Measurements from ENCODE around the gene FSD1.
"Not testable (repeated sequence)": the region's sequence is repeated elsewhere in the genome, so short reads cannot be mapped to it uniquely, and the experiment has no call there.

Gene FSD1

DNA sequence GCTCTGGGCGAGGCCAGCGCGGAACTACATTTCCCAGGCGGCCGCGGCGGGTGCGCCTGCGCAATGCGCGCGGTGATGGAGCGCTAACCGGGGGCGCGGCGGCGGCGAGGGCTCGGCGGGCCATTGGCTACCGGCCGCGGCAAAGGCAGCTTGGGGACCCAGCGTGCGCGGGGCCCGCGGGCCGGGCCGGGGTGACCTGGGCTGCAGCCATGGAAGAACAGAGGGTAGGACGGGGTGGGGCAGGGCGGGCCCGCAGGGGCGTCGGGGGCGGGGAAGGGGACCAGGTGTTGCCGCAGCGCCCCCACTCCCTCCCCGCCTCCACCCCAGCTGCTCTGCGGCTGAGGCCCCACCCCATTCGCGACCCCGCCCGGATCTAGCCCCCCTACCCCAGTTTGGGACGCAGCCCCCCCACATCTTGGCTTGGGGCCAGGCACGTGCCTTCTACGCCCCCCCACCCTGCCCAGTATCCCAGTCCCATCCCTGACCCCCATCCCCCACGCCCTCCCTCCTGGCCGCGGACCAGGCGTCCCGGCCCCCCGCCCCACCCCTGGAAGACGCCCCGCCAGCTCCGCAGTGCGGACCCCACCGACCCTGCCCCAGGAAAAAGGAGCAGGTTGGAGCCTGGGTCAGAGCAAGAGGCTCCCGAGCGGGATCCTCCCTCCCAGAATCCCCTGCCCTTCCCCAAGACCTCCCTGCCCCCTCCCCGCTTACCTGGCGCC is at the start of gene FSD1:
Gene FSD1 (plus strand): TSS at position 61 of the 719 bp plus-strand sequence. CDS start 149 bp downstream, at position 210.
- peak; percentile 84 for DNase-seq

DNA sequence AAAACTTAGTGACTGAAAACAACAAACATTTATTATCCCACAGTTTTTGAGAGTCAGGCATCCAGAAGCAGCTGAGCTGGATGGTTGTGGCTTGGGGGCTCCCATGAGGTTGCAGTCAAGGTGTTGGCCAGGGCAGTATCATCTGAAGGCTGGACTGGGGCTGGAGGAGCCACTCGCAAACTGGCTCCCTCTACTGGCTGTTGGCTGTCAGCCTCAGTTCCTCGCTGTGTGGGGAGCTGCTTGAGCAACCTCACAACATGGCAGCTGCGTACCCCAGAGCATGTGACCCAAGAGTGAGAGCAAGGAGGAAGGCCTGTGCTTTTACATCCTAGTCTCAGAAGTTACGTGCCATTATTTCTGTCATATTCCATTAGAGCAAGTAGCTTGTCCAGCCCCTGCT is 47.8 kb upstream of the FSD1 start:
- DNase-seq, result no peak

DNA sequence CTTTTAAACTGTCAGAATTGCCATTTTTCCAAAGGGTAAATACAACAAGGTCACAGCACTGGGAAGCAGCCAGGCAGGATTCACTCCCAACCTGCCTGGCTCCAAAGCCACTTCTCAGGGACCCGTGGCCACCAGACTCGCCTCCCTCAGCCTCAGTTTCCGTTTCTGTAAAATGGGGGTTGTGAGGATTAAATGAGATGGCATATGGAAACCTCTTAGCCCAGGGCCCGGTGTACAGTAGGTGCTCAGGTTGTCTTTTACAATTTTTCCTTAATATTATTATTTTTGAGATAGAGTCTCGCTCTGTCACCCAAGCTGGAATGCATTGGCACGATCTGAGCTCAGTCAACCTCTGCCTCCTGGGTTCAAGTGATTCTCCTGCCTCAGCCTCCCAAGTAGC is 47.4 kb upstream of the FSD1 start:
- no peak for DNase-seq

DNA sequence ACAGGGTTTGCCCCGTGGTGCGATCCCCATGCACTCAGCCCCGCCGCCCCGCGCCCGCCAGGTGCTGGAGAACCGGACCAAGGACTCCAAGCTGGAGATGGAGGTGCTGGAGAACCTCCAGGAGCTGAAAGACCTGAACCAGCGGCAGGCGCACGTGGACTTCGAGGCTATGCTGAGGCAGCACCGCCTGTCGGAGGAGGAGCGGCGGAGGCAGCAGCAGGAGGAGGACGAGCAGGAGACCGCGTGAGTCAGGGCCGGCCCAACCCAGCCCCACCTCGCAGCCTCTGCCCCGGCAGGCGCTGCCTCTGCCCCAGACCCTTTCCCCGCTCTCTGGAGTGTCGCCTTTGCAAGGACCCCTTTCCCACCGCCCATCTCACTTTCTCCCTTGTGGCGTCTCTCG is 46.2 kb upstream of the FSD1 start:
- DNase-seq, result no peak

DNA sequence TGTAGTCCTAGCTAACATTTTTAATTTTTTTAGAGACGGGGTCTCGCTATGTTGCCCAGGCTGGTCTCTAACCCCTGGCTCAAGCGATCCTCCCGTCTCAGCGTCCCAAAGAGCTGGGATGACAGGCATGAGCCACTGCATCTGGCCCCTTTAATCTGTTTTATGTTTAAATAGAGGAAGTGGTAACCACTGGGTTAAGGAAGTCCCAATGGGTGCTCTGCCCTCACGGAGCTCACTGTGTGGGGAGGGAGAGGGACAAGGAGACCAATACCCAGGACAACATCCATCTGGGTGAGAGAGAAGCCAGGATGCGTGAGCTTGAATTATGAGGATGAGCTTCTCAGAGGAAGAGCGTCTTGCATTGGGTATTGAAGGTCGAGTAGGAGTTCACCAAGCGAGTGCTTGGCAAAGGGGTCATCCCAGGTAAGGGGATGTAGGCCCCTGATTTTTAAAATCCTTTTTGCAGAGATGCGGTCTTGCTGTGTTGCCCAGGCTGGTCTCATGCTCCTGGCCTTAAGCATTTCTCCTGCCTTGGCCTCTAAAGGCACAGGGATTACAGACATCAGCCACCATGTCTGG is 43.7 kb upstream of the FSD1 start:
- DNase-seq, result no peak

DNA sequence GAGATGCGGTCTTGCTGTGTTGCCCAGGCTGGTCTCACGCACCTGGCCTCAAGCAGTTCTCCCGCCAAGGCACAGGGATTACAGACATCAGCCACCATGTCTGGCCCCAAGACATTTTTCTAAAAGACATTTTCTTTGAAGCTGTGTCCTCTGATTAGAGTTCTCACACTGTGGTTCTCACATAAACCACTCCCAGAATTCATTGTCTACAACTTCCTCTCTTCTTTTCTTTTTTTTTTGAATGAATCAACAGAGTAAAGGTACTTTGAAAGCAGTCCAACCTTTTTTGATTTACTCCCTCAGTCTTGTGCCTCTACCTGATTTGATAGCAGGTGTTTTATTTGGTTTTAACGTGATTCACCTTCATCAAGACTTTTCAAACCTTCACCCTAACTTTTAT is 39.6 kb upstream of the FSD1 start:
- no peak for DNase-seq

DNA sequence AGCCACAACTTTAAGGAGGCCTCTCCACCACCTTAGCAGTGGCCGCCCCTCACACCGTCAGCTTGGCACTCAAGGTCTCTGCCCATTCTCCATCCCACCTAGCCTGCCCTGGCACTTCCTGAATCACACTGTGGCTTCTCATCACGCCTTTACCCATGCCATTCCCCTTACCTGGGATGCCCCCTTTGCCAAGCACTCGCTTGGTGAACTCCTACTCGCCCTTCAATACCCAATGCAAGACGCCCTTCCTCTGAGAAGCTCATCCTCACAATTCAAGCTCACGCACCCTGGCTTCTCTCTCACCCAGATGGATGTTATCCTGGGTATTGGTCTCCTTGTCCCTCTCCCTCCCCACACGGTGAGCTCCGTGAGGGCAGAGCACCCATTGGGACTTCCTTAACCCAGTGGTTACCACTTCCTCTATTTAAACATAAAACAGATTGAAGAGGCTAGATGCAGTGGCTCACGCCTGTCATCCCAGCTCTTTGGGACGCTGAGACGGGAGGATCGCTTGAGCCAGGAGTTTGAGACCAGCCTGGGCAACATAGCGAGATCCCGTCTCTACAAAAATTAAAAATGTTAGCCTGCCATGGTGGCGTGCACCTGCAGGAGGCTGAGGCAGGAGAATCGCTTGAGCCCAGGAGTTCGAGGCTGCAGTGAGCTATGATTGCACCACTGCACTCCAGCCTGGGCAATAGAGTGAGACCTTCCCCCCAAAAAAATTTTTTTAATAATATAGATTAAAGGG is 38.0 kb upstream of the FSD1 start:
- no peak for DNase-seq

DNA sequence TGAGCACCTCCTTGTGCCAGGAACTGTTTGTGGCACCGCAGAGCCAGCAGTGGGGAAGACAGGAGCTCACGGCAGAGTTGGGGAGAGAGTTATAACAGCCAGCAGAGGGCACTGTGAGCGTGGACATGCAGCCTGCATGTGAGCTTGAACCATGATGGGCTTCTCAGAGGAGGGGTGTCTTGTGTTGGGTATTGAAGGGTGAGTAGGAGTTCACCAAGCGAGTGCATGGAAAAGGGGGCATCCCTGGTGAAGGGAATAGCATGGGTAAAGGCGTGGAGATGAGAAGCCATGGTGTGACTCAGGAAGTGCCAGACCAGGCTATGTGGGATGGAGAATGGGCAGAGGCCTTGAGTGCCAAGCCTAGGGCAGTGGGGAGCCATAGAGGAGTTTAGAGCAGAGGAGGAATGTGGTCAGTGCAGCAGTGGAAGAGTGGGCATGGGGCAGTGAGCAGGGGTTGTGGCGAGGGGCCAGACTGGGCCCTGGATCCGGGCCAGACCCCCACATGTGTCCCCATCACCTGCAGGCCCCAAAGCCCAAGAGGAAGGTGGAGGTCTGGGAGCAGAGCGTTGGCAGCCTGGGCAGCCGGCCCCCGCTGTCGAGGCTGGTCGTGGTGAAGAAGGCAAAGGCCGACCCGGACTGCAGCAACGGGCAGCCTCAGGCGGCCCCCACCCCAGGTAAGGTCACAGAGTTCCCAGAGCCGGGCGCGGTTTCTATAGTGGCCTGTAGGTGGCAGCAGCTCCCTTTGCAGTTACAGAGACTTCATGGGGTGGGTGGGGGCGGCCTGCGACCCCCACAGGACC is 37.1 kb upstream of the FSD1 start:
- DNase-seq, result peak; percentile 74

DNA sequence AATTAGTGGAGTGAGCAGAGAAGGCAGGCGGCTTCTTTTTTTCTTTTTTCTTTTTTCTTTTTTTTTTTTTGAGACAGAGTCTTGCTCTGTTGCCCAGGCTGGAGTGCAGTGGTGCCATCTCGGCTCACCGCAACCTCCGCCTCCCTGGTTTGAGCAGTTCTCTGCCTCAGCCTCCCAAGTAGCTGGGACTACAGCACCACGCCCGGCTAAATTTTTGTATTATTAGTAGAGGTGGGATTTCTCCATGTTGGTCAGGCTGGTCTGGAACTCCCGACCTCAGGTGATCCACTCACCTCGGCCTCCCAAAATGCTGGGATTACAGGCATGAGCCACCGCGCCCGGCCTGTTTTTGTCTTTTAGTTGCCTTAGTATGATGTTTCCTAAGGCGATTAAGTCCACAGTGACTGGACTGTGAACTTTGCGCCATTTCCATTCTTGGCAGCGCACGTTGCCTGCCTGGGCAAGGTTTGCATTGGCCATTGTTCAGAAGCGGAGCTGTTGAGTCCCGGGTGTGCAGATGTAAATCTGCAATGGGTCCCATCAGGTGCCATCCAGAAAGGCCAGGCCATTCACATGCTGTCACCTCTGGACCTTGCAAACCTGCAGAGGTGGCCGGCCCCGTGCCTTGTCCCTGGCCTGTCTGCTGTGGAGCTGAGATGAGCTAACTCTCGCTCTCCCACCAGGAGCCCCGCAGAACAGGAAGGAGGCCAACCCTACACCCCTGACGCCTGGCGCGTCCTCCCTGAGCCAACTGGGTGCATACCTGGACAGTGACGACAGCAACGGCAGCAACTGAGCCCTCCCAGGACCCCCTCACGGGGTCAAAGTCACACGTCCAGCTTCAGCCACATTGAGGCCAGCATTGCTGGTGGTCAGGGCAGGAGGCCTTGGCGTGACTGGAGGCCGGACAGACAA is 36.2 kb upstream of the FSD1 start:
- DNase-seq, result no peak

DNA sequence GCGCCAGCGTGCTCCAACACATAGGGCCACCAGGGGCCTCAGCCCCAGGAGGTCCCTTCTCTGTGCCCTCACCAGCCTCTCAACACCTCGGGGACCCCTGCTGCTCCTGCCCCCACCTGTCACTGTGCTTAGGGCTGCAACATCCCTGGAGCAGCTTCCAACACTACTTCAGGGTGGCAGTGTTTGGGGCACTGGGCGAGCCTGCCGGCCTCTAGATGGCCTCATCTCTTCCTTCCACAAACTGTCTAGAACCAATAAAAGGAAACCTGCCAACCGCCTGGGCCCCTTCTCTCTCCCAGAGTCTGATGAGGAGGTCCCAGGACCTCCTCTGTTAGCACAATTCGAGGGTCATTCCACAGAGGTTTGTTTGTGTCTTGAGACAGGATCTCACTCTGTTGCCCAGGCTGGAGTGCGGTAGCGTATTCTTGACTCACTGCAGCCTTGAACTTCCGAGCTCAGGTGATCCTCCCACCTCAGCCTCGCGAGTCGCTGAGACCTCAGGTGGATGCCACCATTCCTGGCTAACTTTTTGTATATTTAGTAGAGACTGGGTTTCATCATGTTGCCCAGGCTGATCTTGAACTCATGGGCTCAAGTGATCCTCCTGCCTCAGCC is 35.5 kb upstream of the FSD1 start:
- no peak for DNase-seq

DNA sequence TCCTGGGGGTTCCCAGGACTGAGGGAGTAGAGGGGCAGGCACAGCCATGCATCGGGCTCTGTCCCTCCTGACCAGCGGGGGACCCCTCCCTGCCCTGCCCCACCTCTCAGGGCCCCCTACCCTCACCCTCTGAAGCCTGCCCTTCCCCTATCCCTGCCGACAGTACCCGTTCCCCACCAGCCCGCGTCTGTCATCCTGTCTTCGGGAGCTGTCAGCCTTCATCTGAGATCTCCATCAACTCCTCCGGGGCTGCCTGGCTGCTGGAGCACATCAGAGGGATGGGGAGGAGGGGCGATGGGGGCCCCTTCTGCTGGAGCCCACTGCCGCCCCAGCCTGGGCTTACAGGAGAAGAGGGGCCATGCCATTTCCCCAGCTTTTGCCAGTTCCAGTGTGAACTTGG is 31.5 kb upstream of the FSD1 start:
- DNase-seq, result no peak

DNA sequence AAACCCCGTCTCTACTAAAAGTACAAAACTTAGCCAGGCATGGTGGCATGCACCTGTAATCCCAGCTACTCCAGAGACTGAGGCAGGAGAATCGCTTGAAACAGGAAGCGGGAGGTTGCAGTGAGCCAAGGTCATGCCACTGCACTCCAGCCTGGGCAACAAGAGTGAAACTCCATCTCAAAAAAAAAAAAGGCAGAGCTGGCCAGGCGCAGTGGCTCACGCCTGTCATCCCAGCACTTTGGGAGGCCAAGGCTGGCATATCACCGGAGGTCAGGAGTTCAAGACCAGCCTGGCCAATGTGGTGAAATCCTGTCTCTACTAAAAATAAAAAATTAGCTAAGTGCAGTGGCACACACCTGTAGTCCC is 30.1 kb upstream of the FSD1 start:
- not testable (repeated sequence) for DNase-seq

DNA sequence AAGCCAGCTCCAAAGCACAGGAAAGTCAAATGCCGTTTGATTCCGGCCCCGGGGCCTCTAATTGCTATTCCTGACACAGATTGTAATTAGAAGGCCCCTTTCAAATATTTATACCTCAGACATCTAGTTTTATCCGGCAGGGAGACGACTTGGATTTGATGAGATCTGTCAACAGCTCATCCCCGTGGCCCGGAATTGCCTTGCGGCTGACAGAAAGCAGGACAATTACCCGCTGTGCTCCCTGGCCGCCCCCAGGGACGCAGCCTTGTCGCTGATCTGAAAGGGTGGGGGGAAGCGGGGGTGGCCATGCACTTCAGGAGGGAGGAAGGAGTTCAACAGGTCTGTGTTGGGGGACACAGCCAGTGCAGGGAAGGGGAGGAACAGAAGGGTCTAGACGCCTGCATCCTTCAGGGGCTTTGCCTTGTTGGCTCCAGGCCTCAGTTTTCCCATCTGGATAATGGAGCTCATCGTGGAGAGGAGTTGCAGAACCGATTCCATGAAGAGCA is 27.2 kb upstream of the FSD1 start:
- peak; percentile 38 for DNase-seq

DNA sequence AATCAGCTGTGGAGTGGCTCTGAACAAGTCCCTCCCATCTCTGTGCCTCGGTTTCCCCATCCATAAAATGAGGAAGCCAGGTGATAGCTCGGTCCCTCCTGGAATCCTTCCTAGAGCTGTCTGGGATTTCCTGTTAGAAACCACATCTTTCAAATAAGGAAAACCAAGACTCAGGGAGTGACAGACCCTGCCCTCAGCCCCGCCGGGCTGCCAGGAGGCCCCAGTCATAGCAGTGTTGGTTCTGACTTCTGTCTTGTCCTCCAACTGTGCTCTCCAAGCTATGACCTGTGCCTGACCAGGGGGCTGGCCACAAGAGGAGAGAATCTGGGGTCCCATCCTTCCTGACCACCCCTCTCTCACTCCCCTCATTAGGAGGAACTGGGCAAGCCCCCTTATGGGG is 26.4 kb upstream of the FSD1 start:
- peak; percentile 25 for DNase-seq

DNA sequence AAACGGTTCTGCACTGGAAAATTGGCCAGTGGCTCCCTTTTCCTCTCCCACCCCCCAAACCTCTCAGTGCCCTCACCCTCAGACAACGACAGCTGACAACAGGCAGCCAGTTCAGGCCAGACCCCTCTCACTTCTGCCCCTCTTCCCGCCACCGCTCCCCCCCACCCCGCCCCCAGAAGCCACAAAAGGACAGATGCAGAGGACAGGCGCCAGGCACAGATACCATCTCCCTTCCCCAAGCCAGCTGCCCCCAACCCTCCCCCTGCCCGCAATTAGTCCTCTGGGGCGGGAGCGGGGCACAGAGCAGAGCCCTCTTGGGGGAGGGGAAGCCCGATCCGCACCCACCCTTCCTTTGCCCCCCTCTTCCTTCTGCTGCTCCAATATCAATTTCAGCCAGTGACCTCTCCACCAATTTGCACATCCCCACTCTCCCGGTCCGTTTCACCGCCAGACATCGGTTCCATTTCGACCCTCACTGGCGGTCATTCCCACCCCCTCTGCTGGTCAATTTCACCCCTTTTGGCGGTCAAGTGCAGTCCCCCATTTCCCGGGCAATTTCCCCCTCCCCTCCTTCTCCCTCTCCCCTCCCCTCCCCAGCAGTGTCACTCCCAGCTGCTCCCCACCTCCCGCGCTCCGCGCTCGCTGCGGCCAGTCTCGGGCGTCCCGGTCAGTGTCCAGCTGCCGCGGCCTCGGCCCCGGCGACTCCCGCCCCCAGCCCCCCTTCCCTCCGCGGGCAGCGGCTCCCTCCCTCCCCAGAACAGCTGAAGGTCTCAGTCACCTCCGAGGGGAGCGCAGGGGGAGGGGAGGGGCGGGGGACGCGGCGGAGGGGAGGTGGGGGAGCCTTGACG is 25.8 kb upstream of the FSD1 start, which contains the start of gene SHD:
Gene SHD (plus strand): TSS at position 848 of the 848 bp plus-strand sequence. CDS start 798 bp downstream, outside the sequence.
- DNase-seq, result peak; percentile 81

DNA sequence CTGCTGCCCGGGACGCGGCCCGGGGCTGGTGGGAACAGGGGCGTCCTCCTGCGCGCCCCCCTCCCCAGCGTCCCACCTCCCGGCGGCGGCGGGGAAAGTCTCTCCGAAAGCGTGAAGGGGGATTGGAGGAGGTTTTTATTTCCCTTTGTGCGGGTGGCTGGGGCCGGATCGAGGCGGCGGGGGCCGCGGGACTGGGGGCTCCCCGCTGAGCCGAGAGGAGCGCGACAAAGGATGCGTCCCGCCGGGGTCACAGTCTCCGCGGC is 25.2 kb upstream of the FSD1 start:
- no peak for DNase-seq

DNA sequence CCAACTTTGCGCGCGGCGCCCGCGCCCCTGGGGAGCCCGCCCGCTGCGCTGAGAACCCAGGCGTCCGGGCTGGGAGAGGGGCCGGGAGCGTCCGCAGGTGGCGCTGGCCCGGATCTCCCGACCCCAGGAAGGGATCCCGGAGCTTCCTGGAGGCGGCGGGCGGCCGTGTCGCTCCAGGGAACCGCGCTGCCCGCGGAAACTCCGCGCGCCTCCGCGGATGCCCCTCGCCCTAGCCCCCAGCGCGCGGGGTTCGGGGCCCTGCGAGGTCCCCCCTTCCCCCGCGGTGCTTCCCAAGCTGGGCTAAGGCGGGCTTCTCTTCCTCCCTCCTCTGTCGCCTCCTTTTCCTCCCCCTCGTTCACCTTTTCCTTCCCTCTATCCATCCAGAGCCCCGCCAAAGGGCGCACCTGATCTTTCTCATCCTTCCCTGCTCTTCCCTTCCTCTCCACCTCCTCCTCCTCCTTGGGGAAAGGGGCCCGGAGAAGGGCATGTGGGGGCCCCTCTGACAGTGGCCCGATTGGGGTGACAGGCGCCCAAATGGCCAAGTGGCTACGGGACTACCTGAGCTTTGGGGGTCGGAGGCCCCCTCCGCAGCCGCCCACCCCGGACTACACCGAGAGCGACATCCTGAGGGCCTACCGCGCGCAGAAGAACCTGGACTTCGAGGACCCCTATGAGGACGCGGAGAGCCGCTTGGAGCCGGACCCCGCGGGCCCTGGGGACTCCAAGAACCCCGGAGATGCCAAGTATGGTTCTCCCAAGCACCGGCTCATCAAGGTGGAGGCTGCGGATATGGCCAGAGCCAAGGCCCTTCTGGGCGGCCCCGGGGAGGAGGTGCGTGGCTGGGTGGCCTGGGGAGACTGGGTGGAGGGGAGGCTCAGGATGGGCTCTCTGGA is 24.6 kb upstream of the FSD1 start:
- no peak for DNase-seq

DNA sequence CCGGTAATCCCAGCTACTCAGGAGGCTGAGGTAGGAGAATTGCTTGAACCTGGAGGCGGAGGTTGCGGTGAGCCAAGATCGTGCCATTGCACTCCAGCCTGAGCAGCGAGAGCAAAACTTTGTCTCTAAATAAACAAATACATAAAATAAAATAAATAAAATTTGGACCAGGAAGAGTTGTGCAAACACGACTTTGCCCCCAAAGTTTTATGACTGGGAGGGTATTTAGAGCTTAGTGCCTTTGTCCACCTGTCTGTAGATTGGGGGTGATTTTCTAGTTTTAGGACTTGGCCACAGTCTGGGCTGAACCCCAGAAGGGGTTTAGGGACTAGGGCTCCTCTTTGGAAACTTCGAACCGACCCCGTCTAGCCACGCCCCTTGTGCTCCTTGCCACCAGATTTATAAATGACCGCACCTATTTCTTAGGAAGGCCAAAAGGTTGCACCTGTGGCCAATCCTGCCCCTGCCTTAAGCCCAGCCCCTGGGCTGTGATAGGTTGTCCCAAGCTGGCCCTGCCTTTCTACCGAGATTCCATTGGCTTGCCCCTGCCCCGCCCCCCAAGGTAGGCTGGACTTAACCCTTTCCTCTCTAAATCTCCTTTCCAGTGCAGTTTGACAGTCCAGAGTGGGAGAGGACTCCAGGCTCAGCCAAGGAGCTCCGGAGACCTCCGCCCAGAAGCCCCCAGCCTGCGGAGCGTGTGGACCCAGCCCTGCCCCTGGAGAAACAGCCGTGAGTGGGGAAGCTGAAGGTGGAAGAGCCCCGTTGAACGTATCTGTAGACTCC is 20.0 kb upstream of the FSD1 start:
- DNase-seq, result no peak

DNA sequence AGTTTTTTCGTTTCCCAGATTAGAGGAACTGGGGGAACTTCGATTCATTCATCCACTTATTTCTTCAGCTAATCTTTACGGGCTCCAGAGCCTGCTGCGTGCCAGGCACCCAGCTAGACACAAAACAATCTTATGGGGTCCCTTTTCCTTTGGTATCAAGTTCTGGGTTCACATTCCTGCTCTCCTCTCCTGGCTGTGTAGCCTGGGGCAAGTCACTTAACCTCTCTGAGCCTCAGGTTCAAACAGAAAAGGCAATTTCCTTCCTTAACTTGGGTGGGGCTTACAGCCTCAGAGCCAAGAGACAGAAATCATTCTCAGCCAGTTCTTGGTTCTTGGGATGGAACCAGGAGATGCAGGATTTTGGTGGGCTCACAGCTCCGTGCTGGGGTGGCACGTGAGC is 19.4 kb upstream of the FSD1 start:
- no peak for DNase-seq

All from NCI-H2171 treated with DMSO at 0.1 percent for 48 hours (cell line).